ENCODE measurements around the gene RPS6KB2.

RPS6KB2 gene

GRCh38 chr11:67417425-67417824 lies 10.9 kb upstream of the RPS6KB2 start:
- Histone ChIP-seq H4K20me1 (ENCODE audit: insufficient read depth) (no peaks in the 10 kb centered on the region), H3K27ac (no peak overlapping the region), H3K36me3 (ENCODE audit: insufficient read depth) (no peaks in the 10 kb centered on the region), H2AFZ (ENCODE audit: low read depth) (no peak overlapping the region), H3K4me1 (ENCODE audit: low read depth, poor library complexity, severe bottlenecking) (peaks cover 12% of the 10 kb centered on the region), H3K4me3 (IDR thresholded peaks at IDR 0.05; ENCODE audit: insufficient read depth, low read depth, low read length) (no peak overlapping the region), H3K4me2 (no peak overlapping the region), H3K79me2 (ENCODE audit: insufficient read depth, low read depth) (no peaks in the 10 kb centered on the region), H3K9ac (no peak overlapping the region), H3K27me3 (ENCODE audit: insufficient read depth, low read depth) (peaks cover 10% of the 10 kb centered on the region; the same call in 1 of the 2 replicates)
- TF ChIP-seq, protein P1, sequence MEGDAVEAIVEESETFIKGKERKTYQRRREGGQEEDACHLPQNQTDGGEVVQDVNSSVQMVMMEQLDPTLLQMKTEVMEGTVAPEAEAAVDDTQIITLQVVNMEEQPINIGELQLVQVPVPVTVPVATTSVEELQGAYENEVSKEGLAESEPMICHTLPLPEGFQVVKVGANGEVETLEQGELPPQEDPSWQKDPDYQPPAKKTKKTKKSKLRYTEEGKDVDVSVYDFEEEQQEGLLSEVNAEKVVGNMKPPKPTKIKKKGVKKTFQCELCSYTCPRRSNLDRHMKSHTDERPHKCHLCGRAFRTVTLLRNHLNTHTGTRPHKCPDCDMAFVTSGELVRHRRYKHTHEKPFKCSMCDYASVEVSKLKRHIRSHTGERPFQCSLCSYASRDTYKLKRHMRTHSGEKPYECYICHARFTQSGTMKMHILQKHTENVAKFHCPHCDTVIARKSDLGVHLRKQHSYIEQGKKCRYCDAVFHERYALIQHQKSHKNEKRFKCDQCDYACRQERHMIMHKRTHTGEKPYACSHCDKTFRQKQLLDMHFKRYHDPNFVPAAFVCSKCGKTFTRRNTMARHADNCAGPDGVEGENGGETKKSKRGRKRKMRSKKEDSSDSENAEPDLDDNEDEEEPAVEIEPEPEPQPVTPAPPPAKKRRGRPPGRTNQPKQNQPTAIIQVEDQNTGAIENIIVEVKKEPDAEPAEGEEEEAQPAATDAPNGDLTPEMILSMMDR (conservative IDR thresholded peaks at IDR 0.05; ENCODE audit: low read depth, low read length): no peak

DNA sequence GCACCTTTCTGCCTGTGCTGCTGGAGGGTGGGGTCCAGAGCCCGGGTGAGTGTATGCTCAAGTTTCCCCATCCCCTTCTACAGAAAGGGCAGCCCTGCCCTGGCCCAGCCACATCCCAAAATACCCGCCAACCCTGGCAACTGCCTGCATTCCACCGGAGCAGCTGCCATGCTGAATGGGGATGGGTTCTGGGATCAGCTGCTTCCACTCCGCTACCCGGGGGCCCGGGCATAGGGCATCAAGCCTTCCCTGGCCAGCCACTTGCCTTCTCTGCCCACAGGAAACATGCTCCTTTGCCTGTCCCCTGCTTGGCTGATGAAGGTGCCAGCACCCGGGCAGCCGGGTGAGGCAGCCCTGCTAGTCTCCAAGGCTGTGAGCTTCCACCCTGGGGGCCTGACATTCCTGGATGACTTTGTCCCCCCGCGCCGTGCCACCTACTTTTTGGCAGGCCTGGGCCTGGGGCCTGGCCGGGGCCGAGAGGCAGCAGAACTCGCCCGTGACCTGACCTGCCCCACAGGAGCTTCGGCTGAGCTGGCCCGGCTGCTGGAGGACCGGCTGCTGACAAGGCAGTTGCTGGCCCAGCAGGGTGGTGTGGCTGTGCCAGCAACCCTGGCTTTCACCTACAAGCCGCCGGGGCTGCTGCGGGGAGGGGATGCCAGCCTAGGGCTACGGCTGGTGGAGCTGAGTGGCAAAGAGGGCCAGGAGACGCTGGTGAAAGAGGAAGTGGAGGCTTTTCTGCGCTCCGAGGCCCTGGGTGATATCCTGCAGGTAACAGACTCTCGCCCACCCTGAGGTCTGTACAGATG lies 9.6 kb upstream of the RPS6KB2 start:
- no peak overlapping the region for H3K9ac ChIP-seq

DNA sequence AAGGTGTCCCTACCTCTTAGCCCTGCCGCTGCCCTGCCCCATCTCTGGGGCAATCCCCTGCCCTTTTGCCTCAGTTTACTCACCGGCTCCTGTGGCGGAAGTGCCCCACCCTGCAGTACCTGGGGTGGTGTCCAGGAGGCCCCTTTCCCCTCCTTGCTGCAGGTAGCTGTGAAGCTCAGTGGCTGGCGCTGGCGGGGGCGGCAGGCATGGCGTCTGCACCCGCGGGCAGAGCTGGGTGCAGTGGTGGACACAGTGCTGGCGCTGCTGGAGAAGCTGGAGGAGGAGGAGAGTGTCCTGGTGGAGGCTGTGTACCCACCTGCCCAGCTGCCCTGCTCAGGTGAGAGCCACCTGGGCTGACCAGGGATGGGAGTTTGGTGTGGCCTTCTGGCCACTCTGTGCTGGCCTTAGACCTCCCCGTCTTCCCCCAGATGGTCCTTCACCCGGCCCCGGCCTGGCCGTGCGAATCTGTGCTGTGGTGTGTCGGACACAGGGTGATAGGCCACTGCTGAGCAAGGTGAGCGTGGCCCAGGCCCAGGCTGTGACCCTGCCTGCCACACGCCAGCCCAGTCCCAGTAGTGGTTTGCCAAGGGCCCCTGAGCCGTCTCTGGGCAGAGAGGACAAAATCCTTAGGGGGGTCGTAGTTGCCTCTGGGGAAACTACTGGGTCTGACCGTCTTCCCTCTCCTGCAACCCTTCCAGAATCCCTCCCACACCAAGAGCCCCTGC lies 8.8 kb upstream of the RPS6KB2 start:
- H3K4me1 ChIP-seq (ENCODE audit: low read depth, poor library complexity, severe bottlenecking): peaks cover 12% of the 10 kb centered on the region
- H3K4me2 ChIP-seq: peak overlapping the region; percentile 71; the same call in 1 of the 2 replicates
- no peaks in the 10 kb centered on the region for H3K79me2 ChIP-seq (ENCODE audit: insufficient read depth, low read depth)
- H3K36me3 ChIP-seq (ENCODE audit: insufficient read depth): no peaks in the 10 kb centered on the region
- no peak overlapping the region for H3K9ac ChIP-seq
- no peak overlapping the region for H2AFZ ChIP-seq (ENCODE audit: low read depth)
- TF ChIP-seq, protein P1 (conservative IDR thresholded peaks at IDR 0.05; ENCODE audit: low read depth, low read length): no peak
- peaks cover 4% of the 10 kb centered on the region; the same call in 1 of the 2 replicates for H3K27me3 ChIP-seq (ENCODE audit: insufficient read depth, low read depth)
- H3K4me3 ChIP-seq (IDR thresholded peaks at IDR 0.05; ENCODE audit: insufficient read depth, low read depth, low read length): no peak overlapping the region
- H4K20me1 ChIP-seq (ENCODE audit: insufficient read depth): no peaks in the 10 kb centered on the region
- no peak overlapping the region for H3K27ac ChIP-seq

More for the DNA sequence above, 9.6 kb upstream of the RPS6KB2 start:
- Histone ChIP-seq H3K27ac (no peak overlapping the region), H3K4me2 (no peak overlapping the region), H3K79me2 (ENCODE audit: insufficient read depth, low read depth) (no peaks in the 10 kb centered on the region), H2AFZ (ENCODE audit: low read depth) (no peak overlapping the region), H4K20me1 (ENCODE audit: insufficient read depth) (no peaks in the 10 kb centered on the region), H3K4me1 (ENCODE audit: low read depth, poor library complexity, severe bottlenecking) (peaks cover 12% of the 10 kb centered on the region), H3K36me3 (ENCODE audit: insufficient read depth) (no peaks in the 10 kb centered on the region), H3K27me3 (ENCODE audit: insufficient read depth, low read depth) (peaks cover 5% of the 10 kb centered on the region; the same call in 1 of the 2 replicates), H3K4me3 (IDR thresholded peaks at IDR 0.05; ENCODE audit: insufficient read depth, low read depth, low read length) (no peak overlapping the region)
- TF ChIP-seq, protein P1 (conservative IDR thresholded peaks at IDR 0.05; ENCODE audit: low read depth, low read length): no peak

- Histone ChIP-seq H3K27me3 (ENCODE audit: insufficient read depth, low read depth) (no peaks in the 10 kb centered on the region; the same call in 1 of the 2 replicates), H3K4me1 (ENCODE audit: low read depth, poor library complexity, severe bottlenecking) (peaks cover 12% of the 10 kb centered on the region), H3K27ac (peak overlapping the region; percentile 69), H3K9ac (peak overlapping the region; percentile 85), H3K4me2 (peak overlapping the region; percentile 71), H2AFZ (ENCODE audit: low read depth) (peak overlapping the region; percentile 73), H3K36me3 (ENCODE audit: insufficient read depth) (no peaks in the 10 kb centered on the region), H3K4me3 (IDR thresholded peaks at IDR 0.05; ENCODE audit: insufficient read depth, low read depth, low read length) (no peak overlapping the region), H3K79me2 (ENCODE audit: insufficient read depth, low read depth) (no peaks in the 10 kb centered on the region), H4K20me1 (ENCODE audit: insufficient read depth) (no peaks in the 10 kb centered on the region)
- TF ChIP-seq, protein P1 (conservative IDR thresholded peaks at IDR 0.05; ENCODE audit: low read depth, low read length): no peak
These were observed 8.1 kb upstream of the RPS6KB2 start for GRCh38 chr11:67420147-67420645.
